GM19455 (cell line): ENCODE measurements around the gene RPL27.
A peak's percentile ranks its signal among the peaks of the same experiment; 100 is the strongest.
"Not testable (repeated sequence)": the region's sequence is repeated elsewhere in the genome, so short reads cannot be mapped to it uniquely, and the experiment has no call there.

Source experiments
- ATAC-seq: cut with Tn5 transposase; IDR thresholded peaks from one replicate; pipeline ENCODE4 v1.9.1; 2021; ENCODE audit not compliant: unreplicated experiment

Gene RPL27

GRCh38 chr17:42992872-42993271, 5.3 kb upstream of the RPL27 start:
- ATAC-seq = no peak

- ATAC-seq = not testable (repeated sequence)
Observed at GRCh38 chr17:42993913-42994312, 4.3 kb upstream of the RPL27 start.

GRCh38 chr17:42997390-42997983, 732 bp upstream of the RPL27 start:
- ATAC-seq = no peak

GRCh38 chr17:42999003-42999525, 845 bp downstream of the RPL27 start:
- ATAC-seq = no peak

GRCh38 chr17:43000894-43001293, 2.7 kb downstream of the RPL27 start:
- not testable (repeated sequence) for ATAC-seq

- no peak for ATAC-seq
Observed at GRCh38 chr17:43003542-43004172, 5.4 kb downstream of the RPL27 start.

- peak; percentile 63 for ATAC-seq
Observed at GRCh38 chr17:43006639-43007551, 8.7 kb downstream of the RPL27 start, which contains the start of gene IFI35. TSS of gene IFI35 (plus strand) at chr17:43006784. CDS start at chr17:43006948, 164 bp downstream.

GRCh38 chr17:43010667-43011308, 12.6 kb downstream of the RPL27 start:
- no peak for ATAC-seq

- no peak for ATAC-seq
Observed at GRCh38 chr17:43011728-43012472, 13.7 kb downstream of the RPL27 start.

GRCh38 chr17:43013296-43013695, 15.1 kb downstream of the RPL27 start:
- no peak for ATAC-seq

- ATAC-seq = no peak
Observed at GRCh38 chr17:43014020-43014648, 15.9 kb downstream of the RPL27 start.

- no peak for ATAC-seq
Observed at GRCh38 chr17:43014649-43015542, 16.7 kb downstream of the RPL27 start.

- ATAC-seq = no peak
Observed at GRCh38 chr17:43015579-43015978, 17.4 kb downstream of the RPL27 start.

GRCh38 chr17:43016216-43016615, 18.0 kb downstream of the RPL27 start:
- no peak for ATAC-seq

- no peak for ATAC-seq
Observed at GRCh38 chr17:43018008-43018853, 20.0 kb downstream of the RPL27 start.

GRCh38 chr17:43018932-43019331, 20.7 kb downstream of the RPL27 start:
- no peak for ATAC-seq

GRCh38 chr17:43019418-43019817, 21.2 kb downstream of the RPL27 start:
- no peak for ATAC-seq

GRCh38 chr17:43020030-43020621, 21.9 kb downstream of the RPL27 start:
- ATAC-seq = no peak
